ENCODE data around the gene C11orf54.
"Not testable (repeated sequence)": the region's sequence is repeated elsewhere in the genome, so short reads cannot be mapped to it uniquely, and the experiment has no call there.

The C11orf54 gene

GRCh38 chr11:93757924-93758865 lies 16.7 kb downstream of the C11orf54 start:
- in situ Hi-C loops (cut with MboI; ENCODE audit: low sequenced_read_pairs, unreplicated experiment), result no loop called here
- no peak for DNase-seq (ENCODE audit: low spot score)
- TF ChIP-seq CTCF (IDR thresholded peaks at IDR 0.05; ENCODE audit: borderline replicate concordance, control extremely low read depth, extremely low read depth, insufficient read depth, missing control alignments), result no peak

- in situ Hi-C loops (cut with MboI; ENCODE audit: low sequenced_read_pairs, unreplicated experiment); DNase-seq (ENCODE audit: low spot score): not testable (repeated sequence)
These were observed 17.7 kb downstream of the C11orf54 start for GRCh38 chr11:93759123-93759522.

GRCh38 chr11:93761910-93762309 lies 20.4 kb downstream of the C11orf54 start:
- no peak for DNase-seq (ENCODE audit: low spot score)
- no peak for TF ChIP-seq CTCF (IDR thresholded peaks at IDR 0.05; ENCODE audit: borderline replicate concordance, control extremely low read depth, extremely low read depth, insufficient read depth, missing control alignments)
- in situ Hi-C loops (cut with MboI; ENCODE audit: low sequenced_read_pairs, unreplicated experiment), result no loop called here

- TF ChIP-seq CTCF (IDR thresholded peaks at IDR 0.05; ENCODE audit: borderline replicate concordance, control extremely low read depth, extremely low read depth, insufficient read depth, missing control alignments), result no peak
- in situ Hi-C loops (cut with MboI; ENCODE audit: low sequenced_read_pairs, unreplicated experiment), result no loop called here
These were observed 24.1 kb downstream of the C11orf54 start for GRCh38 chr11:93765551-93765950.

GRCh38 chr11:93766504-93766903 lies 25.0 kb downstream of the C11orf54 start:
- in situ Hi-C loops (cut with MboI; ENCODE audit: low sequenced_read_pairs, unreplicated experiment), result no loop called here
- DNase-seq (ENCODE audit: low spot score), result no peak
- no peak for TF ChIP-seq CTCF (IDR thresholded peaks at IDR 0.05; ENCODE audit: borderline replicate concordance, control extremely low read depth, extremely low read depth, insufficient read depth, missing control alignments)

More at GRCh38 chr11:93765551-93765950, 24.1 kb downstream of the C11orf54 start:
- DNase-seq (ENCODE audit: low spot score), result no peak

- in situ Hi-C loops (cut with MboI; ENCODE audit: low sequenced_read_pairs, unreplicated experiment), result no loop called here
- TF ChIP-seq CTCF (IDR thresholded peaks at IDR 0.05; ENCODE audit: borderline replicate concordance, control extremely low read depth, extremely low read depth, insufficient read depth, missing control alignments), result no peak
- DNase-seq (ENCODE audit: low spot score), result no peak
These were observed 25.5 kb downstream of the C11orf54 start for GRCh38 chr11:93767018-93767417.

GRCh38 chr11:93770160-93770559 lies 28.7 kb downstream of the C11orf54 start:
- DNase-seq (ENCODE audit: low spot score), result no peak
- in situ Hi-C loops (cut with MboI; ENCODE audit: low sequenced_read_pairs, unreplicated experiment), result no loop called here
- TF ChIP-seq CTCF (IDR thresholded peaks at IDR 0.05; ENCODE audit: borderline replicate concordance, control extremely low read depth, extremely low read depth, insufficient read depth, missing control alignments), result no peak
